Testis (tissue), 2 donors: Measurements from ENCODE around the gene SOCS4.

Experiments used
- POLR2A ChIP-seq: fragments of 450-650 bp; IDR thresholded peaks from one replicate; pipeline ENCODE4 v1.6.1; 2017; ENCODE audit warnings: antibody characterized with exemption, mild to moderate bottlenecking, moderate library complexity
- TF ChIP-seq, protein P1 (sequence below), 3 experiments: fragments of 450-650 bp in 2 of 3; fragments of 200-600 bp in 1 of 3; sonication (generic) in 1 of 3; IDR thresholded peaks; one replicate each; pipeline ENCODE4 v1.5.1; 2016 to 2019; ENCODE audit warnings: antibody characterized with exemption in 3 of 3, mild to moderate bottlenecking in 2 of 3, moderate library complexity in 1 of 3

DNA sequence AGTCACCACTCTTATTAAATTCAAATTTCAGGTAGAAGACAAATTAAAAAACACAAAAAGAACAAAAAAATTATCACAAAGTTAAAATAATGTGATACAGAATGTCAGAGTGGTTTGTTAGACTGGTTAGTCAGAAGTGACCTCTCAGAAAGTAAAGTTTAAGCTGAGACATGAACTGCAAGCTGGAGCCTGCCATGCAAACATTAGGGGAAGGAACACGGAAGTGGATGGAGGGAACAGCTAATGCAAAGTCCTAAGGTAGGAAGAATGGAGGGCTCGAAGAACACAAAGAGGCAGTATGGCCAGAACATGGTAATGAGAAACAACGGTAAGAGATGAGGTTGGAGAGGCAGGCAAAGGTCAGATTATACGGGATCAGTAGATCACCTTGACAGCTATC lies 41.9 kb upstream of the SOCS4 start:
- TF ChIP-seq, protein P1, sequence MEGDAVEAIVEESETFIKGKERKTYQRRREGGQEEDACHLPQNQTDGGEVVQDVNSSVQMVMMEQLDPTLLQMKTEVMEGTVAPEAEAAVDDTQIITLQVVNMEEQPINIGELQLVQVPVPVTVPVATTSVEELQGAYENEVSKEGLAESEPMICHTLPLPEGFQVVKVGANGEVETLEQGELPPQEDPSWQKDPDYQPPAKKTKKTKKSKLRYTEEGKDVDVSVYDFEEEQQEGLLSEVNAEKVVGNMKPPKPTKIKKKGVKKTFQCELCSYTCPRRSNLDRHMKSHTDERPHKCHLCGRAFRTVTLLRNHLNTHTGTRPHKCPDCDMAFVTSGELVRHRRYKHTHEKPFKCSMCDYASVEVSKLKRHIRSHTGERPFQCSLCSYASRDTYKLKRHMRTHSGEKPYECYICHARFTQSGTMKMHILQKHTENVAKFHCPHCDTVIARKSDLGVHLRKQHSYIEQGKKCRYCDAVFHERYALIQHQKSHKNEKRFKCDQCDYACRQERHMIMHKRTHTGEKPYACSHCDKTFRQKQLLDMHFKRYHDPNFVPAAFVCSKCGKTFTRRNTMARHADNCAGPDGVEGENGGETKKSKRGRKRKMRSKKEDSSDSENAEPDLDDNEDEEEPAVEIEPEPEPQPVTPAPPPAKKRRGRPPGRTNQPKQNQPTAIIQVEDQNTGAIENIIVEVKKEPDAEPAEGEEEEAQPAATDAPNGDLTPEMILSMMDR (IDR thresholded peaks at IDR 0.05) = no peak
- no peak for TF ChIP-seq POLR2A
